GM10248 (cell line): ENCODE measurements around the gene WASHC4.

Experiments
- CTCF ChIA-PET: fragments of 300-600 bp; sonication (Branson Sonifier 250); formaldehyde crosslinking; extraction: SDS; loops from one replicate; lab custom pipeline; 2021; ENCODE audit warnings: antibody characterized with exemption; lab: Yijun Ruan, JAX
- POLR2A ChIA-PET: fragments of 350-650 bp; sonication (Branson Sonifier 250); formaldehyde crosslinking; extraction: SDS; loops from one replicate; lab custom pipeline; 2020; ENCODE audit warnings: antibody characterized with exemption; lab: Yijun Ruan, JAX
- DNase-seq: peaks from one replicate; pipeline ENCODE4 v3.0.0; 2012; ENCODE audit errors: extremely low spot score
- CTCF ChIP-seq: IDR thresholded peaks from 2 replicates; pipeline ENCODE4 v1.5.1; 2012; ENCODE audit warnings: mild to moderate bottlenecking, low read depth; ENCODE audit errors: extremely low read depth, missing control alignments, control extremely low read depth

The WASHC4 gene

GRCh38 chr12:105078712-105079570 is 28.6 kb upstream of the WASHC4 start:
- ChIA-PET CTCF (interaction anchor here (0.7 to 2.3 kb wide), 5 partner anchors 10 to 697 kb away, joined by 3 to 10 read pairs (median 3); no protein-coding TSS in a partner anchor), POLR2A (no interaction called here)
- no peak for DNase-seq
- no peak for TF ChIP-seq CTCF

GRCh38 chr12:105083031-105083430 is 24.5 kb upstream of the WASHC4 start:
- ChIA-PET CTCF (interaction anchor here (1.9 to 3.9 kb wide), 3 partner anchors 9 to 14 kb away, joined by 5 to 12 read pairs (median 7); no protein-coding TSS in a partner anchor), POLR2A (no interaction called here)
- TF ChIP-seq CTCF = no peak
- no peak for DNase-seq

- ChIA-PET CTCF (interaction anchor here (1.9 to 3.9 kb wide), 2 partner anchors 10 to 13 kb away, joined by 7 to 12 read pairs; no protein-coding TSS in a partner anchor), POLR2A (no interaction called here)
- no peak for TF ChIP-seq CTCF
- no peak for DNase-seq
Observed at GRCh38 chr12:105083551-105084105, 23.9 kb upstream of the WASHC4 start.

- peak; percentile 76 for DNase-seq
- CTCF ChIA-PET = interaction anchor here (0.8 to 3.9 kb wide), 2 partner anchors 11 to 13 kb away, joined by 3 to 12 read pairs; no protein-coding TSS in a partner anchor
- TF ChIP-seq CTCF = no peak
- POLR2A ChIA-PET = no interaction called here
Observed at GRCh38 chr12:105084251-105085250, 23.0 kb upstream of the WASHC4 start, which contains the start of gene ALDH1L2. ALDH1L2 (minus strand) TSS chr12:105084458; CDS start chr12:105084436, 22 bp downstream.

GRCh38 chr12:105085501-105085900 is 22.0 kb upstream of the WASHC4 start:
- no peak for TF ChIP-seq CTCF
- POLR2A ChIA-PET = no interaction called here
- CTCF ChIA-PET = interaction anchor here (0.8 kb wide), 1 partner anchor 12 kb away, joined by 3 read pairs; no protein-coding TSS in a partner anchor
- DNase-seq = no peak
